ENCODE measurements around the gene TPD52L2.

The TPD52L2 gene

GRCh38 chr20:63864978-63865640 lies at the start of gene TPD52L2:
TPD52L2 (plus strand) TSS chr20:63865270; CDS start chr20:63865366, 96 bp downstream.
- DNase-seq (ENCODE audit: low read depth): peak; percentile 97

- no peak for DNase-seq (ENCODE audit: low read depth)
Measured at GRCh38 chr20:63815615-63816253, 49.3 kb upstream of the TPD52L2 start.

- DNase-seq (ENCODE audit: low read depth): no peak
Measured at GRCh38 chr20:63819224-63819921, 45.7 kb upstream of the TPD52L2 start.

GRCh38 chr20:63821811-63822210 lies 43.3 kb upstream of the TPD52L2 start:
- DNase-seq (ENCODE audit: low read depth): no peak

- DNase-seq (ENCODE audit: low read depth): no peak
Measured at GRCh38 chr20:63822276-63822696, 42.8 kb upstream of the TPD52L2 start.

- no peak for DNase-seq (ENCODE audit: low read depth)
Measured at GRCh38 chr20:63823691-63824311, 41.3 kb upstream of the TPD52L2 start.

- DNase-seq (ENCODE audit: low read depth): no peak
Measured at GRCh38 chr20:63825331-63826118, 39.5 kb upstream of the TPD52L2 start.

GRCh38 chr20:63826753-63827152 lies 38.3 kb upstream of the TPD52L2 start:
- no peak for DNase-seq (ENCODE audit: low read depth)

- no peak for DNase-seq (ENCODE audit: low read depth)
Measured at GRCh38 chr20:63828124-63828523, 36.9 kb upstream of the TPD52L2 start.

GRCh38 chr20:63828545-63828944 lies 36.5 kb upstream of the TPD52L2 start:
- no peak for DNase-seq (ENCODE audit: low read depth)

GRCh38 chr20:63828951-63829350 lies 36.1 kb upstream of the TPD52L2 start:
- no peak for DNase-seq (ENCODE audit: low read depth)

- DNase-seq (ENCODE audit: low read depth): no peak
Measured at GRCh38 chr20:63829603-63829944, 35.5 kb upstream of the TPD52L2 start.

GRCh38 chr20:63829945-63830835 lies 34.9 kb upstream of the TPD52L2 start:
- DNase-seq (ENCODE audit: low read depth): no peak

- DNase-seq (ENCODE audit: low read depth): no peak
Measured at GRCh38 chr20:63830841-63831588, 34.1 kb upstream of the TPD52L2 start, which contains the start of gene ZBTB46. ZBTB46 (minus strand) TSS chr20:63831264; CDS start chr20:63790757, 40,507 bp downstream.

GRCh38 chr20:63831646-63831992 lies 33.5 kb upstream of the TPD52L2 start:
- no peak for DNase-seq (ENCODE audit: low read depth)

GRCh38 chr20:63831993-63832686 lies 32.9 kb upstream of the TPD52L2 start:
- DNase-seq (ENCODE audit: low read depth): no peak

- no peak for DNase-seq (ENCODE audit: low read depth)
Measured at GRCh38 chr20:63833776-63834490, 31.1 kb upstream of the TPD52L2 start.

- no peak for DNase-seq (ENCODE audit: low read depth)
Measured at GRCh38 chr20:63834491-63834880, 30.6 kb upstream of the TPD52L2 start.
